ENCODE measurements around the gene CCDC148.

DNA sequence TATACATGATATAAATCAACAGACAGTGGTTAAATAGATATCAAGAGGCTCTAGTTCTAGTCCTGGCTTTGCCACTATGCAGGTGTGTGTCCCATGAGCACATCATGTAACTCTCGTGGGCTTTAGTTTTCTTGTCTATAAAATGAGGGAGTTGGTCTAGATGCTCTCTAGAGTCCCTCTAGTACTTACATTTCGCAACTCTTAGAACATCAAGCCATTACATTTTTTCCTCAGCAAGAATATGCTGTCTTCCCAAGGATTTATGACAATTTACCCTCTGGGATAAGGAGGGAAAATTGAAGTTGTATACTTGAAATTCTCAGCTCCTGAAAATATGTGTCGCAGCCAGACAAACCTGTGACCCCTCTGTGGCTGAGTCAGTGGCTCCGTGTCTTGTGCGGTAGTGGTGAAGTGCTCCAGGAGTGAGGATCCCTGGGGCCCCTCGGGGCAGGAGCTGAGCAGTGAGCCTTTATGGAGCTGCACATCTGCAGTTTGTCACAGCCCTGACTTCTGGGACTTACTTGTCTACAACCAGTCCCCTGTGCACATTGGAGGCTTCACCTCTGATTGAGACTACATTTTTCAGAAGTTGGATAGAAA, 7.0 kb upstream of the CCDC148 start:
- TF ChIP-seq POLR2AphosphoS5 (IDR thresholded peaks at IDR 0.05; ENCODE audit: borderline replicate concordance, low read depth, low read length) (no peak), EZH2 (IDR thresholded peaks at IDR 0.05) (no peak), FOXP2 (optimal IDR thresholded peaks at IDR 0.05; ENCODE audit: control extremely low read depth, extremely low read length, insufficient read depth) (no peak)
